ENCODE results near the gene SH3RF3. TPM values are rescaled to one million over a fixed set of nuclear protein-coding genes. Genes with fewer than 3 reads are reported as not detected.

Gene SH3RF3
- total RNA-seq, 1 experiment from 2014 or later: 1.0 TPM

DNA sequence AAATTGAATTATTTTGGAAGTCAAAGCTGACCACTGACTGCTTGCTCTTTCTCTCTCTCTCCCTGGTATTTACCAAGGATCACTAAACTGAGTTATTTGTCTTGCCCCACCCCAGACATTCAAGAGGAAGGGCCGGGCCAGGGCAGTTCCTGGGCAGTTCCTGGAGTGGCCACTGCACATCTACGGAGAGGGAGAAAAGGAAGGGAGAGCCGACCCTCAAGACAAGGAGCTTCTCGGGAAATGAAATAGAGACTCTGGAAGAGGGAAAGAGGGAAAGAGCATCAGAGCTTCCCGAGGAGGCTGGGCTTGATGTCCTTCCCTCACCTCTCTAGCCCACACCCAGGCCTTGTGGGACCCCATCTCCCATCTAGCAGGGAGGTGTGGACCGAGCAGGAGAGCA is 401.7 kb downstream of the SH3RF3 start (continued):
- TF ChIP-seq, protein P1, sequence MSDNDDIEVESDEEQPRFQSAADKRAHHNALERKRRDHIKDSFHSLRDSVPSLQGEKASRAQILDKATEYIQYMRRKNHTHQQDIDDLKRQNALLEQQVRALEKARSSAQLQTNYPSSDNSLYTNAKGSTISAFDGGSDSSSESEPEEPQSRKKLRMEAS (CRISPR knock-in tag; IDR thresholded peaks at IDR 0.05): no peak
- TF ChIP-seq, protein P2, sequence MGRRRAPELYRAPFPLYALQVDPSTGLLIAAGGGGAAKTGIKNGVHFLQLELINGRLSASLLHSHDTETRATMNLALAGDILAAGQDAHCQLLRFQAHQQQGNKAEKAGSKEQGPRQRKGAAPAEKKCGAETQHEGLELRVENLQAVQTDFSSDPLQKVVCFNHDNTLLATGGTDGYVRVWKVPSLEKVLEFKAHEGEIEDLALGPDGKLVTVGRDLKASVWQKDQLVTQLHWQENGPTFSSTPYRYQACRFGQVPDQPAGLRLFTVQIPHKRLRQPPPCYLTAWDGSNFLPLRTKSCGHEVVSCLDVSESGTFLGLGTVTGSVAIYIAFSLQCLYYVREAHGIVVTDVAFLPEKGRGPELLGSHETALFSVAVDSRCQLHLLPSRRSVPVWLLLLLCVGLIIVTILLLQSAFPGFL (CRISPR knock-in tag; IDR thresholded peaks at IDR 0.05; ENCODE audit: borderline replicate concordance): no peak
- TF ChIP-seq, protein P3, sequence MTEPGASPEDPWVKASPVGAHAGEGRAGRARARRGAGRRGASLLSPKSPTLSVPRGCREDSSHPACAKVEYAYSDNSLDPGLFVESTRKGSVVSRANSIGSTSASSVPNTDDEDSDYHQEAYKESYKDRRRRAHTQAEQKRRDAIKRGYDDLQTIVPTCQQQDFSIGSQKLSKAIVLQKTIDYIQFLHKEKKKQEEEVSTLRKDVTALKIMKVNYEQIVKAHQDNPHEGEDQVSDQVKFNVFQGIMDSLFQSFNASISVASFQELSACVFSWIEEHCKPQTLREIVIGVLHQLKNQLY (CRISPR knock-in tag; IDR thresholded peaks at IDR 0.05): no peak
- TF ChIP-seq MYBL2 (CRISPR knock-in tag; IDR thresholded peaks at IDR 0.05): no peak

DNA sequence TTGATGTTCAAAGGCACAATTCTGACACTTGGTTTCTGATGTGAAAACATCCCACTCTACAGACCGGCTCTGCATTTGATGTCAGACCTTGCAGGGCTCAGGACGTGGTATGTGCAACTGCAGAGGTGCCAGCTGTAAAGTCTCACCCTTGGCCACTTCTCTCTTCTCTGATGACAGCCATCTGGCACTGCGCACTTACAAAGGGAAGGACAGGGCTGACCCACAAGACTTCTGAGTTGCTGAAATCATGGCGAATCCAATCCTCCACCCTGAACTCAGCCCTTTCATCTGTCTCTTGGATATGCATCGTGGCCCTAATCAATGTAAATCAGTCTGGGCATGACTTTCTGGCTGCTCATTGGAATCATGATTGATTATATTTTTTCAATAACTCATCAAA is 402.2 kb downstream of the SH3RF3 start:
- no peak overlapping the region for H3K4me3 Mint-ChIP-seq
- H3K27me3 Mint-ChIP-seq (ENCODE audit: low read depth): no peaks in the 10 kb centered on the region
- peaks cover 8% of the 10 kb centered on the region for H3K9me3 Mint-ChIP-seq
- peaks cover 5% of the 10 kb centered on the region for H3K4me1 Mint-ChIP-seq
- ChIA-PET POLR2A (no interaction called here), CTCF (no interaction called here)
- ATAC-seq (no peak), DNase-seq (ENCODE audit: low spot score) (no peak)
- H3K36me3 Mint-ChIP-seq: peaks cover 4% of the 10 kb centered on the region
- H3K27ac Mint-ChIP-seq: no peak overlapping the region
- TF ChIP-seq SMAD4 (CRISPR knock-in tag; IDR thresholded peaks at IDR 0.05) (no peak), ZNF219 (CRISPR knock-in tag; IDR thresholded peaks at IDR 0.05; ENCODE audit: borderline replicate concordance) (no peak)
- TF ChIP-seq, protein P4, sequence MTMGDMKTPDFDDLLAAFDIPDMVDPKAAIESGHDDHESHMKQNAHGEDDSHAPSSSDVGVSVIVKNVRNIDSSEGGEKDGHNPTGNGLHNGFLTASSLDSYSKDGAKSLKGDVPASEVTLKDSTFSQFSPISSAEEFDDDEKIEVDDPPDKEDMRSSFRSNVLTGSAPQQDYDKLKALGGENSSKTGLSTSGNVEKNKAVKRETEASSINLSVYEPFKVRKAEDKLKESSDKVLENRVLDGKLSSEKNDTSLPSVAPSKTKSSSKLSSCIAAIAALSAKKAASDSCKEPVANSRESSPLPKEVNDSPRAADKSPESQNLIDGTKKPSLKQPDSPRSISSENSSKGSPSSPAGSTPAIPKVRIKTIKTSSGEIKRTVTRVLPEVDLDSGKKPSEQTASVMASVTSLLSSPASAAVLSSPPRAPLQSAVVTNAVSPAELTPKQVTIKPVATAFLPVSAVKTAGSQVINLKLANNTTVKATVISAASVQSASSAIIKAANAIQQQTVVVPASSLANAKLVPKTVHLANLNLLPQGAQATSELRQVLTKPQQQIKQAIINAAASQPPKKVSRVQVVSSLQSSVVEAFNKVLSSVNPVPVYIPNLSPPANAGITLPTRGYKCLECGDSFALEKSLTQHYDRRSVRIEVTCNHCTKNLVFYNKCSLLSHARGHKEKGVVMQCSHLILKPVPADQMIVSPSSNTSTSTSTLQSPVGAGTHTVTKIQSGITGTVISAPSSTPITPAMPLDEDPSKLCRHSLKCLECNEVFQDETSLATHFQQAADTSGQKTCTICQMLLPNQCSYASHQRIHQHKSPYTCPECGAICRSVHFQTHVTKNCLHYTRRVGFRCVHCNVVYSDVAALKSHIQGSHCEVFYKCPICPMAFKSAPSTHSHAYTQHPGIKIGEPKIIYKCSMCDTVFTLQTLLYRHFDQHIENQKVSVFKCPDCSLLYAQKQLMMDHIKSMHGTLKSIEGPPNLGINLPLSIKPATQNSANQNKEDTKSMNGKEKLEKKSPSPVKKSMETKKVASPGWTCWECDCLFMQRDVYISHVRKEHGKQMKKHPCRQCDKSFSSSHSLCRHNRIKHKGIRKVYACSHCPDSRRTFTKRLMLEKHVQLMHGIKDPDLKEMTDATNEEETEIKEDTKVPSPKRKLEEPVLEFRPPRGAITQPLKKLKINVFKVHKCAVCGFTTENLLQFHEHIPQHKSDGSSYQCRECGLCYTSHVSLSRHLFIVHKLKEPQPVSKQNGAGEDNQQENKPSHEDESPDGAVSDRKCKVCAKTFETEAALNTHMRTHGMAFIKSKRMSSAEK (CRISPR knock-in tag; IDR thresholded peaks at IDR 0.05; ENCODE audit: borderline replicate concordance): no peak

DNA sequence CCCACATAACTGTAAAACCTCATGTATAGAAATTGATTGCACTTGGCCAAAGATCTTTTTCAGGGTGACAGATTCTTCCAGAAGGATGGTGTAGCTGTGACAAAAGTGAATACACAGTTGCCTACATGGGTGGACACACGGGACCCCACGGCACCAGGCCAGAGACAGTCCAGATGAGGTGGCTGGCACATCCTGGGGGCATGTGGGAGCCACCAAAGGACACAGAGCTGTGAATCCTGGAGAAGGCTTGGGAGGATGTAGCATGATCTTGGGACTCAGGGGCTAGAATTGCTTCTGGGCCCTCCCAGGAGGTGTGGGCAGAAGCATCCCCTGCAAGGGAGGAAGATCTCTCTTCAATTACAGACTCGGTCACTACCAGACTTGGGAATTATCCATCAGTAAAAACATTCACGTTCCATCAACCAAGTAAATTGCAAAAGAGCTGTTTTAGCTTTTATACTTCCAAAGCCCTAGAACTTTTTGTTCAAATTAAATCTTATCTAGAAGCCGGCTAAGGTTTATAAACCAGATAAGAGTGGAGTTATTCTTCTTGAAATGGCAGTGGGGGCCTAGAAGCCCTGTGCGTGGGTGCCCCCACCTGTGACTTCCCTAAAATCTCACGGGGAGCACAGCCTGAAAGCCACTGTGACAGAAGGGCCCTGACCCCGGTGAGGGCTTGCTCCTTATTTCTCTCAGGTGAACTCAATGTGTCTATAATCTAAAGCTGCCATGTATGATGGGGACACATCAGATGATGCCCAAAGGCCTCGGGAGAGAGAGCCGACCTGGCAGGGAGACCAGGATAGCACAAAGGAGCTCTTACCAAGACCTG is 403.1 kb downstream of the SH3RF3 start:
- Mint-ChIP-seq H3K36me3 (peaks cover 11% of the 10 kb centered on the region), H3K9me3 (peaks cover 17% of the 10 kb centered on the region), H3K27ac (no peak overlapping the region), H3K4me3 (no peak overlapping the region), H3K4me1 (peaks cover 5% of the 10 kb centered on the region), H3K27me3 (ENCODE audit: low read depth) (no peaks in the 10 kb centered on the region)
- DNase-seq (ENCODE audit: low spot score): no peak
- ChIA-PET CTCF (interaction anchor here (1.1 to 2.4 kb wide), 3 partner anchors 13 to 204 kb away, joined by 3 to 6 read pairs (median 4); no protein-coding TSS in a partner anchor), POLR2A (no interaction called here)
- ATAC-seq: no peak
- TF ChIP-seq NR1H2 (CRISPR knock-in tag; IDR thresholded peaks at IDR 0.05): no peak
- TF ChIP-seq, protein P5, sequence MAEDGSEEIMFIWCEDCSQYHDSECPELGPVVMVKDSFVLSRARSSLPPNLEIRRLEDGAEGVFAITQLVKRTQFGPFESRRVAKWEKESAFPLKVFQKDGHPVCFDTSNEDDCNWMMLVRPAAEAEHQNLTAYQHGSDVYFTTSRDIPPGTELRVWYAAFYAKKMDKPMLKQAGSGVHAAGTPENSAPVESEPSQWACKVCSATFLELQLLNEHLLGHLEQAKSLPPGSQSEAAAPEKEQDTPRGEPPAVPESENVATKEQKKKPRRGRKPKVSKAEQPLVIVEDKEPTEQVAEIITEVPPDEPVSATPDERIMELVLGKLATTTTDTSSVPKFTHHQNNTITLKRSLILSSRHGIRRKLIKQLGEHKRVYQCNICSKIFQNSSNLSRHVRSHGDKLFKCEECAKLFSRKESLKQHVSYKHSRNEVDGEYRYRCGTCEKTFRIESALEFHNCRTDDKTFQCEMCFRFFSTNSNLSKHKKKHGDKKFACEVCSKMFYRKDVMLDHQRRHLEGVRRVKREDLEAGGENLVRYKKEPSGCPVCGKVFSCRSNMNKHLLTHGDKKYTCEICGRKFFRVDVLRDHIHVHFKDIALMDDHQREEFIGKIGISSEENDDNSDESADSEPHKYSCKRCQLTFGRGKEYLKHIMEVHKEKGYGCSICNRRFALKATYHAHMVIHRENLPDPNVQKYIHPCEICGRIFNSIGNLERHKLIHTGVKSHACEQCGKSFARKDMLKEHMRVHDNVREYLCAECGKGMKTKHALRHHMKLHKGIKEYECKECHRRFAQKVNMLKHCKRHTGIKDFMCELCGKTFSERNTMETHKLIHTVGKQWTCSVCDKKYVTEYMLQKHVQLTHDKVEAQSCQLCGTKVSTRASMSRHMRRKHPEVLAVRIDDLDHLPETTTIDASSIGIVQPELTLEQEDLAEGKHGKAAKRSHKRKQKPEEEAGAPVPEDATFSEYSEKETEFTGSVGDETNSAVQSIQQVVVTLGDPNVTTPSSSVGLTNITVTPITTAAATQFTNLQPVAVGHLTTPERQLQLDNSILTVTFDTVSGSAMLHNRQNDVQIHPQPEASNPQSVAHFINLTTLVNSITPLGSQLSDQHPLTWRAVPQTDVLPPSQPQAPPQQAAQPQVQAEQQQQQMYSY (CRISPR knock-in tag; IDR thresholded peaks at IDR 0.05): no peak
- no peak for TF ChIP-seq ZNF121 (CRISPR knock-in tag; IDR thresholded peaks at IDR 0.05)
- TF ChIP-seq SMAD4 (CRISPR knock-in tag; IDR thresholded peaks at IDR 0.05): no peak
- TF ChIP-seq, protein P3 (CRISPR knock-in tag; IDR thresholded peaks at IDR 0.05): no peak
- TF ChIP-seq TCF7 (CRISPR knock-in tag; IDR thresholded peaks at IDR 0.05; ENCODE audit: low read depth): no peak
- no peak for TF ChIP-seq NR2C2 (CRISPR knock-in tag; IDR thresholded peaks at IDR 0.05)
- TF ChIP-seq ESRRA (CRISPR knock-in tag; IDR thresholded peaks at IDR 0.05; ENCODE audit: borderline replicate concordance): no peak
- TF ChIP-seq, protein P6, sequence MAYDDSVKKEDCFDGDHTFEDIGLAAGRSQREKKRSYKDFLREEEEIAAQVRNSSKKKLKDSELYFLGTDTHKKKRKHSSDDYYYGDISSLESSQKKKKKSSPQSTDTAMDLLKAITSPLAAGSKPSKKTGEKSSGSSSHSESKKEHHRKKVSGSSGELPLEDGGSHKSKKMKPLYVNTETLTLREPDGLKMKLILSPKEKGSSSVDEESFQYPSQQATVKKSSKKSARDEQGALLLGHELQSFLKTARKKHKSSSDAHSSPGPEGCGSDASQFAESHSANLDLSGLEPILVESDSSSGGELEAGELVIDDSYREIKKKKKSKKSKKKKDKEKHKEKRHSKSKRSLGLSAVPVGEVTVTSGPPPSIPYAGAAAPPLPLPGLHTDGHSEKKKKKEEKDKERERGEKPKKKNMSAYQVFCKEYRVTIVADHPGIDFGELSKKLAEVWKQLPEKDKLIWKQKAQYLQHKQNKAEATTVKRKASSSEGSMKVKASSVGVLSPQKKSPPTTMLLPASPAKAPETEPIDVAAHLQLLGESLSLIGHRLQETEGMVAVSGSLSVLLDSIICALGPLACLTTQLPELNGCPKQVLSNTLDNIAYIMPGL (CRISPR knock-in tag; IDR thresholded peaks at IDR 0.05): no peak
- no peak for TF ChIP-seq TEAD4 (CRISPR knock-in tag; IDR thresholded peaks at IDR 0.05)
- no peak for TF ChIP-seq ZNF219 (CRISPR knock-in tag; IDR thresholded peaks at IDR 0.05; ENCODE audit: borderline replicate concordance)
- TF ChIP-seq CBFB (CRISPR knock-in tag; IDR thresholded peaks at IDR 0.05; ENCODE audit: low read depth): no peak
- no peak for TF ChIP-seq OVOL2 (CRISPR knock-in tag; IDR thresholded peaks at IDR 0.05; ENCODE audit: borderline replicate concordance)
- TF ChIP-seq FOXK1 (CRISPR knock-in tag; IDR thresholded peaks at IDR 0.05): no peak

Data from WTC11 (cell line).